ENCODE measurements around the gene EDEM2.
A peak's percentile ranks its signal among the peaks of the same experiment; 100 is the strongest.
"Not testable (repeated sequence)": the region's sequence is repeated elsewhere in the genome, so short reads cannot be mapped to it uniquely, and the experiment has no call there.

EDEM2 gene, protein sequence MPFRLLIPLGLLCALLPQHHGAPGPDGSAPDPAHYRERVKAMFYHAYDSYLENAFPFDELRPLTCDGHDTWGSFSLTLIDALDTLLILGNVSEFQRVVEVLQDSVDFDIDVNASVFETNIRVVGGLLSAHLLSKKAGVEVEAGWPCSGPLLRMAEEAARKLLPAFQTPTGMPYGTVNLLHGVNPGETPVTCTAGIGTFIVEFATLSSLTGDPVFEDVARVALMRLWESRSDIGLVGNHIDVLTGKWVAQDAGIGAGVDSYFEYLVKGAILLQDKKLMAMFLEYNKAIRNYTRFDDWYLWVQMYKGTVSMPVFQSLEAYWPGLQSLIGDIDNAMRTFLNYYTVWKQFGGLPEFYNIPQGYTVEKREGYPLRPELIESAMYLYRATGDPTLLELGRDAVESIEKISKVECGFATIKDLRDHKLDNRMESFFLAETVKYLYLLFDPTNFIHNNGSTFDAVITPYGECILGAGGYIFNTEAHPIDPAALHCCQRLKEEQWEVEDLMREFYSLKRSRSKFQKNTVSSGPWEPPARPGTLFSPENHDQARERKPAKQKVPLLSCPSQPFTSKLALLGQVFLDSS

DNA sequence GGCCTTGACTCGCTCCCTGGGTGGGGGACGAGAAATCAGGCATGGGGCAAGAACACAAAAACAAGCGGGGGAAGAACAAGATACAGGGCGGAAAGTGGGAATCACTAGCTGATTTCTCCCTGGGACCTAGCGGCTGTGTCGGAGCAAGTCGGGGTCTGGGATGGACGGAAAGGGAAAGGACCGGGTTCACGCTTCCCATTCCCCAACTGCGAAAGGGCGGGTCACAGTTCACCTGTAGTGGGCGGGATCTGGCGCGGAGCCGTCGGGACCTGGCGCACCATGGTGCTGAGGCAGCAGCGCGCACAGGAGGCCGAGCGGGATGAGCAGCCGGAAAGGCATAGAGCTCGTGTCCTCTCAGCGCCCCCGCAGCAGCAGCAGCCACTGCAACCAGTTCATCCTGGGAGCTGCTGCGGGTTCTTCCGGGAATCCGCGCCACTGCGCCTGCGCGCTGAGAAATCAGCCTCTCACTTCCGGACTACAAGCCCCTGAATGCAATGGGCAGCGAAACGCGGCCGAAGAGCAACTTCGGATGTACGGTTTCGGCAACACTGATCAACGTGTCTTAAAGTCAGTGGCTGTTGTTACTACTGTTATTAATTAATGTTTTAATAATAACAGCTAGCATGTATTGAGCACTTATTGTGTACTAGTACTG lies at the start of gene EDEM2:
TSS of gene EDEM2 (minus strand) at position 417 of the 655 bp plus-strand sequence. CDS start at position 339, 78 bp downstream.
- DNase-seq (ENCODE audit: low spot score), result peak; percentile 94

DNA sequence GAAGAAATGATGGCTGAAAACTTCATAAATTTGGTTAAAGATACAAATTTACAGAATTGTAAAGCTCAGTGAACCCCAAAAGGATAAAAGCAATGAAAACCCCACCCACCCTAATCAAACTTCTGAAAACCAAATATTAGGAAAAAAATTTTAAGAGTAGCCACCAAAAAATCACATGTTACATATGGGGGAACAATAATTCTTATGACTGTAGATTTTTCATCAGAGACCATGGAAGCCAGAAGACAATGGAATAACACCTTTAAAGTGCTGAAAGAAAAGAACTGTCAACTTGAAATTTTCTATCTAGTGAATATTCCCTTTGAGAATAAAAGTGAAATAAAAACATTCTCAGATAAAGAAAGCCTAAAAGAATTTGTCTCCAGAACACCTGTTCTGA lies 49.2 kb upstream of the EDEM2 start:
- no peak for DNase-seq (ENCODE audit: low spot score)

DNA sequence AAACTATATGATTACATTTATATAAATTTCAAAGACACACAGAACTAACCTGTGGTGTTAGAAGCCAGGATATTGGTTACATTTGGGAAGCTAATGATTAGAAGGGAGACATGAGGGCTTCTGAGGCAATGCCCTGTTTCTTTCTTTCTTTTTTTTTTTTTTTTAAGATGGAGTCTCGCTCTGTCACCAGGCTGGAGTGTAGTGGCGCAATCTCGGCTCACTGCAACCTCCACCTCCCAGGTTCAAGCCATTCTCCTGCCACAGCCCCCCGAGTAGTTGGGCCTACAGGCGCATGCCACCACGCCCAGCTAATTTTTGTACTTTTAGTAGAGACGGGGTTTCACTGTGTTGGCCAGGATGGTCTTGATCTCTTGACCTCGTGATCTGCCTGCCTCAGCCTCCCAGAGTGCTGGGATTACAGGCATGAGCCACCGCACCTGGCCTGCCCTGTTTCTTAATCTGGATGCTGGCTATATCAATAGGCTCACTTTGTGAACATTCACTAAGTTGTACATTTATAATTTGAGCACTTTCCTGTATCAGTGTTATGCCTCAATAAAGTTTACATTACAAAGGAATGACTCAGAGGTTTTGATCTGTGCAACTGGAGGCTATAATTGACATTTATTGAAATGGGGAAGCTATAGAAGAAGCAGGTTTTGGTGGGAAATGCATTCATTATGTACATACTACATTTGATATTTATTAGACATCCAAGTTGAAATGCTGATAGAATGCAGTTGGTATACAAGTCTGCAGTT lies 46.1 kb upstream of the EDEM2 start:
- DNase-seq (ENCODE audit: low spot score), result not testable (repeated sequence)

GRCh38 chr20:35192118-35192872 lies 45.2 kb upstream of the EDEM2 start:
- DNase-seq (ENCODE audit: low spot score), result no peak

- no peak for DNase-seq (ENCODE audit: low spot score)
Measured at GRCh38 chr20:35191419-35192117, 44.4 kb upstream of the EDEM2 start.

GRCh38 chr20:35190556-35190955 lies 43.4 kb upstream of the EDEM2 start:
- no peak for DNase-seq (ENCODE audit: low spot score)

DNA sequence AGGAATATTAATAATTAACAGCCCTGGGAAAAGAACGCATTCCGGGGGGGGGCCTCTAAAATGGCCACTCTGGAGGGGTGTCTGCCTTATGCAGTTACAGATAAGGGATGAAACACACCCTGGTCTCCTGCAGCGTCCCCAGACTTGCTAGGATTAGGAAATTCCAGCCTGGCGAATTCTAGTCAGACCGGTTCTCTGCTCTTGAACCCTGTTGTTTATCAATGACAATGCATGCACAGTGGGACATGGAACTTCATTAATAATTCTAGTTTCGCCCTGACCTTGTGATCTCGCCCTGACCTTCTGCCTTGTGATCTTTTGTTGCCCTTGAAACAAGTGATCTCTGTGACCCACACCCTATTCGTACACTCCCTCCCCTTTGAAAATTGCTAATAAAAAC lies 42.1 kb upstream of the EDEM2 start:
- not testable (repeated sequence) for DNase-seq (ENCODE audit: low spot score)

GRCh38 chr20:35187584-35188190 lies 40.6 kb upstream of the EDEM2 start:
- no peak for DNase-seq (ENCODE audit: low spot score)

DNA sequence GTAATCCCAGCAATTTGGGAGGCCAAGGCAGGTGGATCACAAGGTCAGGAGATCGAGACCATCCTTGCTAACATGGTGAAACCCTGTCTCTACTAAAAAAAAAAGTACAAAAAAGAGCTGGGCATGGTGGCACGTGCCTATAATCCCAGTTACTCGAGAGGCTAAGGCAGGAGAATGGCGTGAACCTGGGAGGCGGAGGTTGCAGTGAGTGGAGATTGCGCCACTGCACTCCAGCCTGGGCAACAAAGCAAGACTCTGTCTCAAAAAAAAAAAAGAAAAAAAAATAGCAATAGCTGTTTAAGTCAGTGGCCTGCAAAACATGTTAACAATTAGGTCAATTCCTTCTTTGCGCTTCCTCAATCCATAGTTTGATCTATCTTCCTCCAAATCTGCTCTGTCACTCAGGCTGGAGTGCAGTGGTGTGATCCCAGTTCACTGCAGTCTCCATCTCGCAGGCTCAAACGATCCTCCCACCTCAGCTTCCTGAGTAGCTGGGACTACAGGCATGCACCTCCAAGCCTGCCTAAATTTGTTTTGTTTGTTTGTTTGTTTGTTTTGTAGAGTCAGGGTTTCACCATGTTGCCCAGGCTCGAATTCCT lies 39.7 kb upstream of the EDEM2 start:
- not testable (repeated sequence) for DNase-seq (ENCODE audit: low spot score)

DNA sequence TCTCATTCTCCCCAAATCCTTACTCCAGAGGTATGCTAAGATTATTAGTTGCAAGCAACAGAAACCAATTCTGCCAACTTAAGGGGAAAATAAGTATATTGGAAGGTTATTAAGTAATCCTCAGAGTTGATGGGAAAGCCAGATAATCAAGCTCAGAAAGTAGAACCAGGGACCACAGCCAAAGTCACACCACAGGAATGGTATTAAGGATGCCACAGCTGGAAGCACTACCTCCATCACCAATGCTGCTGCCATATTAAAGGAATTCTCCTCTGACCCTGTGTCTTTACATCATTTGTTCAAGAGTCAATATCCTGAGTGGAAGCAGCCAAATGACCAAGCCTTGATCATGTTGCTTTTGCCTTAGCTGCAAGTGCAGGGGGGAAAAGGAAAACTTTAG lies 34.6 kb upstream of the EDEM2 start:
- DNase-seq (ENCODE audit: low spot score), result no peak

- no peak for DNase-seq (ENCODE audit: low spot score)
Measured at GRCh38 chr20:35180266-35180665, 33.1 kb upstream of the EDEM2 start.

- DNase-seq (ENCODE audit: low spot score), result no peak
Measured at GRCh38 chr20:35179292-35180212, 32.4 kb upstream of the EDEM2 start.

GRCh38 chr20:35176132-35176531 lies 29.0 kb upstream of the EDEM2 start:
- DNase-seq (ENCODE audit: low spot score), result no peak

- DNase-seq (ENCODE audit: low spot score), result peak; percentile 60
Measured at GRCh38 chr20:35174458-35175216, 27.5 kb upstream of the EDEM2 start.

DNA sequence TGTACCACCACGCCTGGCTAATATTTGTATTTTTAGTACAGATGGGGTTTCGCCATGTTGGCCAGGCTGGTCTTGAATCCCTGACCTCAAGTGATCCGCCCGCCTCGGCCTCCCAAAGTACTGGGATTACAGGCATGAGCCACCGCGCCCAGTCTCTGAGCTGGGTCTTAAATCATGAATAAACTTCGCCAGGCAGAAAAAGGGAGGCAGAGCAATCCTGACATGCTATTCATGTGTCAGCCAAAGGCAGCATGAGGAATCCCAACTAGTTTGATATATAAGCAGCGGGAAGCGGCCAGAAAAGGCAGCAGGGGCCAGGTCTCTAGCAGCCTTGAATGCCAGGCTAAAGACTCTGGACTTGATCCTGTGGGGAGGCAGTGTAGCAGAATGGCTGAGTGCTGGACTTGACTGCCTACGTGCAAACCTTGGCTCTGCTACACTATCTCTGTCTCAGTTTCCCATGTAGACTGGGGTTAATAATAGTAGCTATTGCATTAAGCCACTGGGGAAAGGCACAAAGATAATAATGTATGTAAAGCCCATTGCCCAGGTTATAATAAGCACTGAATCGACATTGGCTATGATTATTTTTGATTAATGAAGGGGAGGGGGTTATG lies 26.5 kb upstream of the EDEM2 start:
- DNase-seq (ENCODE audit: low spot score), result no peak

- no peak for DNase-seq (ENCODE audit: low spot score)
Measured at GRCh38 chr20:35172434-35172806, 25.3 kb upstream of the EDEM2 start.

DNA sequence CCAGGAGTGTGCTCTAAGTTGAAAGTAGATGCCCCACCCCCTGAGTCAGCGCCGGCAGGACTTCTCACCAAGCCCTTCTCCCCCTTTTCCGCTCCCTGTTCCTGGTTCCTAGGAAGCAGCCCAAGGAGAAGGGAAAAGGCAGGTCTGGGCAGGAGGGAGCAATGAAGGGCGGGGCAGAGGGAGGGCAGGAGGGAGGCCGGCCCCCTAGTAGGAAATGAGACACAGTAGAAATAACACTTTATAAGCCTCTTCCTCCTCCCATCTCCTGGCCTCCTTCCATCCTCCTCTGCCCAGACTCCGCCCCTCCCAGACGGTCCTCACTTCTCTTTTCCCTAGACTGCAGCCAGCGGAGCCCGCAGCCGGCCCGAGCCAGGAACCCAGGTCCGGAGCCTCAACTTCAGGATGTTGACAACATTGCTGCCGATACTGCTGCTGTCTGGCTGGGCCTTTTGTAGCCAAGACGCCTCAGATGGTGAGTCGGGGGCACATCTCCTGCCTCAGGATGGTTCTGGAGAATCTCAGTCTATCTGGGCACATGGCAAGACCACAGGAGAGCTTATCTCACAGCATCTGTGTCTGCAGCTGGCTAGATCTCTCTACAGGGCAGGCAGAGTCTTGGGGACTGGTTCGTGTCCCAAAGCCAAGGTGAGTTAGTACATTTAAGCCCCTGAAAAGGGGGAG lies 24.8 kb upstream of the EDEM2 start, which contains the start of gene PROCR:
TSS of gene PROCR (plus strand) at position 320 of the 681 bp plus-strand sequence. CDS start at position 403, 83 bp downstream.
- DNase-seq (ENCODE audit: low spot score), result peak; percentile 94

All from LoVo (cell line).